Activated naive CD8-positive, alpha-beta T cell treated with anti-CD3 and anti-CD28 coated beads for 36 hours (primary cell): ENCODE measurements around the gene TMEM17. TPM values are rescaled to one million over a fixed set of nuclear protein-coding genes. Genes with fewer than 3 reads are reported as not detected.

ENCODE experiments used
- DNase-seq: peaks from one replicate; pipeline ENCODE4 v3.0.0; 2021
- H3K27ac Mint-ChIP-seq: one replicate; pipeline ENCODE4 v1.8.0; 2022; ENCODE audit warnings: mild to moderate bottlenecking, moderate library complexity, mixed read lengths
- H3K27me3 Mint-ChIP-seq: one replicate; pipeline ENCODE4 v1.8.0; 2022; ENCODE audit warnings: mild to moderate bottlenecking, mixed read lengths
- H3K36me3 Mint-ChIP-seq: one replicate; pipeline ENCODE4 v1.8.0; 2021; ENCODE audit warnings: mild to moderate bottlenecking, mixed read lengths
- H3K4me1 Mint-ChIP-seq: one replicate; pipeline ENCODE4 v1.8.0; 2021; ENCODE audit warnings: mixed read lengths
- H3K4me3 Mint-ChIP-seq: one replicate; pipeline ENCODE4 v1.8.0; 2022; ENCODE audit warnings: mild to moderate bottlenecking, moderate library complexity, mixed read lengths
- H3K9me3 Mint-ChIP-seq: one replicate; pipeline ENCODE4 v1.8.0; 2022; ENCODE audit warnings: mixed read lengths
- total RNA-seq, 2 experiments: library from RNA; stranded (reverse); gene quantifications; one replicate each; pipeline ENCODE4 v1.2.3, GENCODE V29; 2021

Gene TMEM17
- total RNA-seq, 2 experiments from 2014 or later, result 0.24 to 0.25 TPM

- Mint-ChIP-seq H3K36me3 (no peaks in the 10 kb centered on the region), H3K27me3 (no peaks in the 10 kb centered on the region), H3K4me3 (no peak overlapping the region), H3K4me1 (no peaks in the 10 kb centered on the region), H3K27ac (no peak overlapping the region), H3K9me3 (no peaks in the 10 kb centered on the region)
- DNase-seq, result no peak
These were observed 13.9 kb downstream of the TMEM17 start for GRCh38 chr2:62492048-62492447.

GRCh38 chr2:62489702-62490101, 16.3 kb downstream of the TMEM17 start:
- Mint-ChIP-seq H3K4me1 (no peaks in the 10 kb centered on the region), H3K36me3 (no peaks in the 10 kb centered on the region), H3K27ac (no peak overlapping the region), H3K9me3 (no peaks in the 10 kb centered on the region), H3K27me3 (no peaks in the 10 kb centered on the region), H3K4me3 (no peak overlapping the region)
- DNase-seq, result no peak

- no peak for DNase-seq
- no peaks in the 10 kb centered on the region for H3K9me3 Mint-ChIP-seq
- H3K36me3 Mint-ChIP-seq, result no peaks in the 10 kb centered on the region
- no peaks in the 10 kb centered on the region for H3K27me3 Mint-ChIP-seq
- no peak overlapping the region for H3K27ac Mint-ChIP-seq
- no peak overlapping the region for H3K4me3 Mint-ChIP-seq
- no peaks in the 10 kb centered on the region for H3K4me1 Mint-ChIP-seq
These were observed 16.8 kb downstream of the TMEM17 start for GRCh38 chr2:62489162-62489561.

- no peak for DNase-seq
- no peaks in the 10 kb centered on the region for H3K27me3 Mint-ChIP-seq
These were observed 19.6 kb downstream of the TMEM17 start for GRCh38 chr2:62486439-62486765.

GRCh38 chr2:62485761-62486438, 20.1 kb downstream of the TMEM17 start:
- Mint-ChIP-seq H3K4me1 (no peaks in the 10 kb centered on the region), H3K27me3 (no peaks in the 10 kb centered on the region), H3K36me3 (no peaks in the 10 kb centered on the region), H3K9me3 (no peaks in the 10 kb centered on the region), H3K27ac (no peak overlapping the region), H3K4me3 (no peak overlapping the region)
- DNase-seq, result no peak

More at GRCh38 chr2:62486439-62486765, 19.6 kb downstream of the TMEM17 start:
- no peak overlapping the region for H3K4me3 Mint-ChIP-seq
- H3K36me3 Mint-ChIP-seq, result no peaks in the 10 kb centered on the region
- no peaks in the 10 kb centered on the region for H3K9me3 Mint-ChIP-seq
- no peaks in the 10 kb centered on the region for H3K4me1 Mint-ChIP-seq
- H3K27ac Mint-ChIP-seq, result no peak overlapping the region

GRCh38 chr2:62482558-62483352, 23.2 kb downstream of the TMEM17 start:
- no peaks in the 10 kb centered on the region for H3K27me3 Mint-ChIP-seq
- H3K27ac Mint-ChIP-seq, result no peak overlapping the region
- no peak overlapping the region for H3K4me3 Mint-ChIP-seq
- H3K36me3 Mint-ChIP-seq, result no peaks in the 10 kb centered on the region
- no peaks in the 10 kb centered on the region for H3K9me3 Mint-ChIP-seq
- DNase-seq, result no peak
- no peaks in the 10 kb centered on the region for H3K4me1 Mint-ChIP-seq

GRCh38 chr2:62479917-62480316, 26.1 kb downstream of the TMEM17 start:
- peaks cover 4% of the 10 kb centered on the region for H3K27me3 Mint-ChIP-seq
- no peak for DNase-seq
- peaks cover 7% of the 10 kb centered on the region for H3K4me1 Mint-ChIP-seq
- H3K4me3 Mint-ChIP-seq, result no peak overlapping the region
- H3K36me3 Mint-ChIP-seq, result no peaks in the 10 kb centered on the region
- no peaks in the 10 kb centered on the region for H3K9me3 Mint-ChIP-seq
- H3K27ac Mint-ChIP-seq, result no peak overlapping the region

GRCh38 chr2:62478093-62478580, 27.9 kb downstream of the TMEM17 start:
- Mint-ChIP-seq H3K36me3 (no peaks in the 10 kb centered on the region), H3K9me3 (no peaks in the 10 kb centered on the region), H3K4me3 (no peak overlapping the region), H3K4me1 (peaks cover 10% of the 10 kb centered on the region), H3K27me3 (peaks cover 4% of the 10 kb centered on the region), H3K27ac (no peak overlapping the region)
- DNase-seq, result no peak

GRCh38 chr2:62477573-62477972, 28.4 kb downstream of the TMEM17 start:
- no peak for DNase-seq
- Mint-ChIP-seq H3K4me1 (peaks cover 10% of the 10 kb centered on the region), H3K4me3 (no peak overlapping the region), H3K27ac (no peak overlapping the region), H3K27me3 (peaks cover 4% of the 10 kb centered on the region), H3K9me3 (no peaks in the 10 kb centered on the region), H3K36me3 (no peaks in the 10 kb centered on the region)

- no peak overlapping the region for H3K27ac Mint-ChIP-seq
- H3K27me3 Mint-ChIP-seq, result peaks cover 4% of the 10 kb centered on the region
- no peaks in the 10 kb centered on the region for H3K36me3 Mint-ChIP-seq
- no peak for DNase-seq
- no peak overlapping the region for H3K4me3 Mint-ChIP-seq
- no peaks in the 10 kb centered on the region for H3K9me3 Mint-ChIP-seq
- H3K4me1 Mint-ChIP-seq, result peaks cover 10% of the 10 kb centered on the region
These were observed 30.6 kb downstream of the TMEM17 start for GRCh38 chr2:62475172-62476011.

- no peak for DNase-seq
- H3K9me3 Mint-ChIP-seq, result no peaks in the 10 kb centered on the region
- no peaks in the 10 kb centered on the region for H3K36me3 Mint-ChIP-seq
- peaks cover 10% of the 10 kb centered on the region for H3K4me1 Mint-ChIP-seq
- H3K27ac Mint-ChIP-seq, result no peak overlapping the region
- H3K27me3 Mint-ChIP-seq, result peaks cover 4% of the 10 kb centered on the region
- no peak overlapping the region for H3K4me3 Mint-ChIP-seq
These were observed 31.8 kb downstream of the TMEM17 start for GRCh38 chr2:62474176-62474575.

GRCh38 chr2:62473246-62473827, 32.7 kb downstream of the TMEM17 start:
- H3K27ac Mint-ChIP-seq, result no peak overlapping the region
- H3K9me3 Mint-ChIP-seq, result no peaks in the 10 kb centered on the region
- H3K4me1 Mint-ChIP-seq, result peaks cover 10% of the 10 kb centered on the region
- no peak overlapping the region for H3K4me3 Mint-ChIP-seq
- no peaks in the 10 kb centered on the region for H3K36me3 Mint-ChIP-seq
- peaks cover 4% of the 10 kb centered on the region for H3K27me3 Mint-ChIP-seq
- DNase-seq, result no peak

- no peaks in the 10 kb centered on the region for H3K9me3 Mint-ChIP-seq
- H3K27me3 Mint-ChIP-seq, result peaks cover 4% of the 10 kb centered on the region
These were observed 33.7 kb downstream of the TMEM17 start for GRCh38 chr2:62472312-62472711.

GRCh38 chr2:62471816-62472215, 34.2 kb downstream of the TMEM17 start:
- H3K4me3 Mint-ChIP-seq, result no peak overlapping the region
- peaks cover 4% of the 10 kb centered on the region for H3K27me3 Mint-ChIP-seq
- no peak for DNase-seq
- no peak overlapping the region for H3K27ac Mint-ChIP-seq
- H3K4me1 Mint-ChIP-seq, result peaks cover 13% of the 10 kb centered on the region
- no peaks in the 10 kb centered on the region for H3K36me3 Mint-ChIP-seq
- H3K9me3 Mint-ChIP-seq, result no peaks in the 10 kb centered on the region

More at GRCh38 chr2:62472312-62472711, 33.7 kb downstream of the TMEM17 start:
- DNase-seq, result no peak
- Mint-ChIP-seq H3K4me1 (peaks cover 10% of the 10 kb centered on the region), H3K36me3 (no peaks in the 10 kb centered on the region), H3K27ac (no peak overlapping the region), H3K4me3 (no peak overlapping the region)

- Mint-ChIP-seq H3K9me3 (no peaks in the 10 kb centered on the region), H3K27ac (no peak overlapping the region), H3K27me3 (peaks cover 4% of the 10 kb centered on the region), H3K36me3 (no peaks in the 10 kb centered on the region), H3K4me1 (peaks cover 13% of the 10 kb centered on the region), H3K4me3 (no peak overlapping the region)
- no peak for DNase-seq
These were observed 34.6 kb downstream of the TMEM17 start for GRCh38 chr2:62471404-62471803.
